Measurements from ENCODE around the gene CDCA7L. TPM values are rescaled to one million over a fixed set of nuclear protein-coding genes. Genes with fewer than 3 reads are reported as not detected.
"Not testable (repeated sequence)": the region's sequence is repeated elsewhere in the genome, so short reads cannot be mapped to it uniquely, and the experiment has no call there.

CDCA7L gene
- polyA plus RNA-seq, 1 experiment = 34.0 TPM

DNA sequence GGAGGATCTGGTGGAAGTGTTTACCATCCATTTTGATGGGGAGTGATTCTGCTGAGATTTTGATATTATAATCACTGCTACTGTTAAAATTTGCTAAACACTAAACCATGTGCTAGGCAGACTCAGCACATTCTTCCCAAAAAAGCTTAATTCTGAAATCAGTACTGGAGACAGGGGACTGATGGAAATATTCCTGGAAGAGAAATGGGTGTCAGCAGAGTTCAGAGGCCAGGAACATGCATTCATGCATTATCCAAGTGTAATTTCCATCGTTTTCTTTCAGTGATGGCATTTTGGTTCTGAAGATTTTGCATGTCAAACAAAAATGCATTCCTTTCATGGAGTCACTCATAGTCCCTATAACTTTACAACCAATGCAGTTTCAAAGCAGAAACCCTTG lies 79.0 kb downstream of the CDCA7L start:
- TF ChIP-seq, protein P1, sequence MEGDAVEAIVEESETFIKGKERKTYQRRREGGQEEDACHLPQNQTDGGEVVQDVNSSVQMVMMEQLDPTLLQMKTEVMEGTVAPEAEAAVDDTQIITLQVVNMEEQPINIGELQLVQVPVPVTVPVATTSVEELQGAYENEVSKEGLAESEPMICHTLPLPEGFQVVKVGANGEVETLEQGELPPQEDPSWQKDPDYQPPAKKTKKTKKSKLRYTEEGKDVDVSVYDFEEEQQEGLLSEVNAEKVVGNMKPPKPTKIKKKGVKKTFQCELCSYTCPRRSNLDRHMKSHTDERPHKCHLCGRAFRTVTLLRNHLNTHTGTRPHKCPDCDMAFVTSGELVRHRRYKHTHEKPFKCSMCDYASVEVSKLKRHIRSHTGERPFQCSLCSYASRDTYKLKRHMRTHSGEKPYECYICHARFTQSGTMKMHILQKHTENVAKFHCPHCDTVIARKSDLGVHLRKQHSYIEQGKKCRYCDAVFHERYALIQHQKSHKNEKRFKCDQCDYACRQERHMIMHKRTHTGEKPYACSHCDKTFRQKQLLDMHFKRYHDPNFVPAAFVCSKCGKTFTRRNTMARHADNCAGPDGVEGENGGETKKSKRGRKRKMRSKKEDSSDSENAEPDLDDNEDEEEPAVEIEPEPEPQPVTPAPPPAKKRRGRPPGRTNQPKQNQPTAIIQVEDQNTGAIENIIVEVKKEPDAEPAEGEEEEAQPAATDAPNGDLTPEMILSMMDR (IDR thresholded peaks at IDR 0.05; ENCODE audit: insufficient read depth, low read depth, low read length) = no peak
- DNase-seq (ENCODE audit: low read depth) = no peak
- POLR2A ChIA-PET = interaction anchor here (0.5 to 0.6 kb wide), 2 partner anchors 104 to 136 kb away, joined by 3 to 6 read pairs; no protein-coding TSS in a partner anchor
- CTCF ChIA-PET = no interaction called here
- H3K27me3 ChIP-seq (ENCODE audit: control insufficient read depth, insufficient read depth, low read length) = no peaks in the 10 kb centered on the region
- no peak overlapping the region for H3K4me3 ChIP-seq (ENCODE audit: low read depth, low read length)
- no peaks in the 10 kb centered on the region for H3K36me3 ChIP-seq (ENCODE audit: control insufficient read depth, insufficient read depth, low read length)

DNA sequence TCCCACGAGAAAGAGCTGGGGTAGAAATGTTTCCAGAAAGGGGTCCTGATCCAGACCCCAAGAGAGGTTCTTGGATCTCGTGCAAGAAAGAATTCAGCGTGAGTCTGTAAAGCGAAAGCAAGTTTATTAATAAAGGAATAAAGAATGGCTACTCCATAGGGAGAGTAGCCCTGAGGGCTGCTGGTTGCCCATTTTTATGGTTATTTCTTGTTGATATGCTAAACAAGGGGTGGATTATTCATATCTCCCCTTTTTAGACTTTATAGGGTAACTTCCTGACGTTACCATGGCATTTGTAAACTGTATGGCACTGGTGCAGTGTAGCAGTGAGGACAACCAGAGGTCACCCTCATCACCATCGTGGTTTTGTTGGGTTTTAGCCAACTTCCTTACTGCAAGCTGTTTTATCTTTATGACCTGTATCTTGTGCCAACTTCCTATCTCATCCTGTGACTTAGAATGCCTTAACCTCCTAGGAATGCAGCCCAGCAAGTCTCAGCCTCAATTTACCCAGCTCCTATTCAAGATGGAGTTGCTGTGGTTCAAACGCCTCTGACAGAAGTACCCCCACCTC lies 80.0 kb downstream of the CDCA7L start:
- CTCF ChIA-PET; H3K4me3 ChIP-seq (ENCODE audit: low read depth, low read length); POLR2A ChIA-PET; DNase-seq (ENCODE audit: low read depth); H3K27me3 ChIP-seq (ENCODE audit: control insufficient read depth, insufficient read depth, low read length); H3K36me3 ChIP-seq (ENCODE audit: control insufficient read depth, insufficient read depth, low read length): not testable (repeated sequence)

DNA sequence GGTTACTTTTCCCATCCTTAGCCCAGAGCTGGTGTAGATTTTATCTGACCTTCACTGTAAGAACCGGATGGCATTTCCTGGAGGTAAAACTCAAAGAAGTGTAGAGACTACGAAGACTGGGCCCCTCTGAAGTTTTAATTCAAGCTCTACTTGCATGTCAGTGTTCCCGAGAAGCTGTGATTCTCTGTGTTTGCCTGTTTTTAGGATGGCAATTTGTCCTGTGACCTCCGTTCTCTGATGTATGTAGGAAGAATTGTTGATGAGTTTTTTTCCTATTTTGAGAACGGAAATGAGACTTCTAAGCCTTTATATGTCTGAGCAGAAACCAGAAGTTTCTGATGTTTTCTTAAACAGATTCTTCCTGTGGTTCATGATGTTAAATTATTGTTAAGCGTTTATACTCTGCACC lies 94.1 kb downstream of the CDCA7L start:
- POLR2A ChIA-PET = no interaction called here
- no peaks in the 10 kb centered on the region for H3K27me3 ChIP-seq (ENCODE audit: control insufficient read depth, insufficient read depth, low read length)
- DNase-seq (ENCODE audit: low read depth) = no peak
- CTCF ChIA-PET = interaction anchor here (1.5 to 1.6 kb wide), 2 partner anchors 12 to 84 kb away, joined by 3 to 4 read pairs; no protein-coding TSS in a partner anchor
- TF ChIP-seq, protein P1 (IDR thresholded peaks at IDR 0.05; ENCODE audit: insufficient read depth, low read depth, low read length) = no peak
- H3K36me3 ChIP-seq (ENCODE audit: control insufficient read depth, insufficient read depth, low read length) = no peaks in the 10 kb centered on the region
- no peak overlapping the region for H3K4me3 ChIP-seq (ENCODE audit: low read depth, low read length)

All from BJ (cell line).